ENCODE results near the gene KCNH6. TPM values are rescaled to one million over a fixed set of nuclear protein-coding genes. Genes with fewer than 3 reads are reported as not detected.

KCNH6 gene
- total RNA-seq, 1 experiment from 2014 or later: 1.6 TPM

DNA sequence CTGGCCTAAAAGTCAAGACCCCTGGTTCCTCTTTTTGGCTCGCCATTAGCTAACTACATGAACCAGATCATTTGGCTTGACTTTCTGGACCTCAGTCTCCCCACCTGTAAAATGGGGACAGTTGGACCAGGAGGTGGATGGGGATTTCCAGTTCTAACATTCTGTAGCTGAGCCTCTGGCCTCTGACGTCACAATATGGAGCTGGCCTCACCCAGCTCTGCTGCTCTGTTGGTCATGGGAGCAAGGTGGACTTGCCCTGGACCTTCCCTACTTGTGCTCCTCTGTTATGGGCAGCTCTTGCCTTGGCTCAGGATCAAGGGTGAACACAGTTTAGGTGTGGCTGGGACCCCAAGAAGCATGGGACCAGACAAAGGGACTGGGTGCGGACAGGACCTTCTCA lies 16.5 kb upstream of the KCNH6 start:
- Histone ChIP-seq H3K23ac (ENCODE audit: insufficient read length, low read depth, low read length) (no peak overlapping the region), H3K4me2 (ENCODE audit: insufficient read depth, insufficient read length, low read length) (no peak overlapping the region), H3K23me2 (ENCODE audit: insufficient read length, low read depth, low read length, poor library complexity, severe bottlenecking) (no peaks in the 10 kb centered on the region), H2BK120ac (ENCODE audit: low read depth, low read length, poor library complexity, severe bottlenecking) (no peak overlapping the region), H2AK5ac (ENCODE audit: insufficient read length, low read length) (no peak overlapping the region), H2BK12ac (ENCODE audit: insufficient read length, low read depth, low read length) (no peak overlapping the region), H3K27me3 (ENCODE audit: insufficient read depth, low read length) (no peaks in the 10 kb centered on the region; the same call in 1 of the 2 replicates), H4K5ac (ENCODE audit: insufficient read length, low read depth, low read length) (no peak overlapping the region), H2BK20ac (ENCODE audit: low read depth, low read length, poor library complexity, severe bottlenecking) (no peak overlapping the region), H3K9ac (ENCODE audit: extremely low read depth, insufficient read length, low read length) (no peak overlapping the region), H3K79me2 (ENCODE audit: insufficient read depth, low read length) (no peaks in the 10 kb centered on the region), H3K9me3 (ENCODE audit: control insufficient read depth, low read depth, low read length) (no peaks in the 10 kb centered on the region), H3K4ac (ENCODE audit: low read depth, low read length) (no peak overlapping the region), H3K14ac (ENCODE audit: insufficient read depth, low read length) (no peak overlapping the region), H2AFZ (ENCODE audit: low read length) (no peak overlapping the region), H4K20me1 (ENCODE audit: control insufficient read depth, insufficient read depth, insufficient read length) (no peaks in the 10 kb centered on the region), H3K27ac (ENCODE audit: insufficient read length, low read depth, low read length) (no peak overlapping the region), H2BK15ac (ENCODE audit: low read depth, low read length) (no peak overlapping the region), H3K4me1 (ENCODE audit: insufficient read depth, low read length) (no peaks in the 10 kb centered on the region), H2BK5ac (ENCODE audit: insufficient read length, low read length) (no peak overlapping the region), H4K91ac (ENCODE audit: insufficient read length, low read depth, low read length) (no peak overlapping the region), H3K56ac (ENCODE audit: insufficient read length, low read depth, low read length) (no peak overlapping the region), H3K18ac (ENCODE audit: insufficient read length, low read depth, low read length) (no peak overlapping the region), H3T11ph (ENCODE audit: low read length) (no peak overlapping the region), H3K79me1 (ENCODE audit: insufficient read depth, low read depth, low read length, poor library complexity, severe bottlenecking) (no peaks in the 10 kb centered on the region), H4K8ac (replicated peaks; ENCODE audit: insufficient read length, low read depth, low read length) (no peak overlapping the region)
- DNase-seq: no peak
- no peak overlapping the region for H3K27ac Mint-ChIP-seq
- H3K4me1 Mint-ChIP-seq: no peaks in the 10 kb centered on the region
- peaks cover 2 to 4% of the 10 kb centered on the region in 2 experiments for H3K9me3 Mint-ChIP-seq
- no CpG with 5 or more reads among the region's 3 CpGs for WGBS (ENCODE audit: extremely low coverage, insufficient read length, low lambda C conversion rate)
- H3K4me3 Mint-ChIP-seq: no peak overlapping the region
- H3K36me3 Mint-ChIP-seq (ENCODE audit: insufficient read depth in 1 of 3, low read depth in 3 of 3): no peaks in the 10 kb centered on the region; a peak in 1 of 7 replicates
- H3K27me3 Mint-ChIP-seq (ENCODE audit: low read depth): peaks cover 26% of the 10 kb centered on the region
- TF ChIP-seq, protein P1, sequence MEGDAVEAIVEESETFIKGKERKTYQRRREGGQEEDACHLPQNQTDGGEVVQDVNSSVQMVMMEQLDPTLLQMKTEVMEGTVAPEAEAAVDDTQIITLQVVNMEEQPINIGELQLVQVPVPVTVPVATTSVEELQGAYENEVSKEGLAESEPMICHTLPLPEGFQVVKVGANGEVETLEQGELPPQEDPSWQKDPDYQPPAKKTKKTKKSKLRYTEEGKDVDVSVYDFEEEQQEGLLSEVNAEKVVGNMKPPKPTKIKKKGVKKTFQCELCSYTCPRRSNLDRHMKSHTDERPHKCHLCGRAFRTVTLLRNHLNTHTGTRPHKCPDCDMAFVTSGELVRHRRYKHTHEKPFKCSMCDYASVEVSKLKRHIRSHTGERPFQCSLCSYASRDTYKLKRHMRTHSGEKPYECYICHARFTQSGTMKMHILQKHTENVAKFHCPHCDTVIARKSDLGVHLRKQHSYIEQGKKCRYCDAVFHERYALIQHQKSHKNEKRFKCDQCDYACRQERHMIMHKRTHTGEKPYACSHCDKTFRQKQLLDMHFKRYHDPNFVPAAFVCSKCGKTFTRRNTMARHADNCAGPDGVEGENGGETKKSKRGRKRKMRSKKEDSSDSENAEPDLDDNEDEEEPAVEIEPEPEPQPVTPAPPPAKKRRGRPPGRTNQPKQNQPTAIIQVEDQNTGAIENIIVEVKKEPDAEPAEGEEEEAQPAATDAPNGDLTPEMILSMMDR (conservative IDR thresholded peaks at IDR 0.05): no peak

Measured in H9 (cell line).